Ovary (tissue), 9 donors: ENCODE results near the gene CAMTA1. TPM values are rescaled to one million over a fixed set of nuclear protein-coding genes. Genes with fewer than 3 reads are reported as not detected.

Experiments
- DNase-seq, 5 donors: peaks; one replicate each; pipeline ENCODE4 v3.0.0-alpha.2; 2019 to 2020
- H3K27ac ChIP-seq, 2 donors: fragments of 200-600 bp; one replicate each; pipeline versions ENCODE4 v1.5.1 to v1.8.0; 2019 to 2022
- H3K27me3 ChIP-seq: fragments of 200-600 bp; one replicate; pipeline ENCODE4 v1.8.0; 2022
- H3K36me3 ChIP-seq: fragments of 200-600 bp; sonication (generic); one replicate; pipeline ENCODE4 v1.5.1; 2019
- H3K4me1 ChIP-seq: one replicate; pipeline ENCODE4 v1.8.1; 2013; ENCODE audit warnings: mild to moderate bottlenecking, moderate library complexity; ENCODE audit not compliant: insufficient read depth
- H3K4me3 ChIP-seq: fragments of 200-600 bp; sonication (generic); one replicate; pipeline ENCODE4 v1.5.1; 2017
- H3K9me3 ChIP-seq, 2 donors: fragments of 200-600 bp in 1 of 2; sonication (generic) in 1 of 2; one replicate each; pipeline versions ENCODE4 v1.5.1 to v1.8.1; 2013 to 2019; ENCODE audit warnings: mild to moderate bottlenecking in 1 of 2, moderate library complexity in 1 of 2
- CTCF ChIP-seq, 3 donors: fragments of 450-650 bp in 2 of 3; fragments of 200-600 bp in 1 of 3; IDR thresholded peaks; one replicate each; pipeline versions ENCODE4 v1.5.1 to v1.8.0; 2016 to 2022; ENCODE audit warnings: antibody characterized with exemption in 3 of 3, mild to moderate bottlenecking in 1 of 3
- EP300 ChIP-seq: sonication (generic); formaldehyde crosslinking; IDR thresholded peaks from one replicate; pipeline ENCODE4 v1.6.1; 2017; ENCODE audit warnings: antibody characterized with exemption
- POLR2A ChIP-seq: fragments of 450-650 bp; IDR thresholded peaks from one replicate; pipeline ENCODE4 v1.6.1; 2017; ENCODE audit warnings: antibody characterized with exemption, mild to moderate bottlenecking, moderate library complexity
- WGBS, 3 donors: extraction: QIAGEN DNeasy Blood & Tissue Kit in 1 of 3; methylation state at CpG; one replicate each; pipeline versions ENCODE4 v1.1.5 to v1.1.7; 2013 to 2017; 5-methylcytosine and 5-hydroxymethylcytosine counted together
- intact Hi-C, 4 donors: fragments of 100-400 bp; cut with DNase I; formaldehyde crosslinking; loops; one replicate each; pipeline versions ENCODE4 v1.11.0 to v1.15.1; 2022 to 2023
- polyA plus RNA-seq, 2 donors: library from polyadenylated mRNA; stranded (reverse); fragments of 200-250 nt in 1 of 2; fragments of 350-450 nt in 1 of 2; fragmentation: Illumina TruSeq in 1 of 2; extraction: RNeasy Lipid Tissue Mini Kit (QIAGEN cat#74804) in 1 of 2; gene quantifications; one replicate each; pipeline ENCODE4 v1.2.3, GENCODE V29; 2013 to 2014
- total RNA-seq, 7 donors: library from RNA; depleted of rRNA in 2 of 7; stranded (reverse); fragments of >200 nt in 2 of 7; fragmentation: NEBNext Ultra II Directional in 3 of 7; extraction: Animal tissue kit (Norgen Biotek cat#: 25700) in 3 of 7; gene quantifications; one replicate each; pipeline versions ENCODE4 v1.1.0 to v1.2.4, GENCODE V29; 2016 to 2023
- donor health status: DM: no; HTN: no; CAD: no; lungs with moderate emphysema.
- donor health status: DM: no; HTN: no; CAD: no.
- donor health status: Bipolar disorder and iron deficiency.
- donor health status: DM: yes; HTN: yes; CAD: no.
- donor health status: DM: no; HTN: no; CAD: no.
- donor health status: DM: yes; HTN: yes; CAD: no.

CAMTA1 gene
- total and polyA plus RNA-seq, 9 donors: 51.1 to 150 (median 67.4) TPM

DNA sequence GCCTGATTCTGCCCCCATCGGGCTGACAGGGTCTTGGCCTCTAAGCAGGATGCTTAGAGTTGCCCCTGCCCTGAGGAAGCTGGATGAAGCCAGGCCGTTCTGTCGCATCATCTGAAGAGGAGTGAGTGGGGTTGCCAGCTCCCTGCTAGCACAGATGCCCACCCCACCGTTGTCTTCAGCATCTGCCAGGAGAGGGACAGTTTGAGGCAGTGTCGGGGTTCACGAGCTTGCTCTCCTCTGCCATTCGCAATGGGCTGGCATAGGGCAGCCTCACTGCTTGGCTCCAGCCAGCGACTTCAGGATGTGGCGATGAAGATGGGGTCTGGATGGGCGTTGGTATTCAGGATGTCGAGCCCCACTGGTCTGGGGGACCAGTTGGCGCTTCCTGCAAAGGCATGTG, 840.1 kb downstream of the CAMTA1 start:
- no peak for TF ChIP-seq CTCF (IDR thresholded peaks at IDR 0.05)
- TF ChIP-seq POLR2A: no peak
- TF ChIP-seq EP300: no peak
- Histone ChIP-seq H3K4me1 (no peaks in the 10 kb centered on the region), H3K36me3 (no peaks in the 10 kb centered on the region), H3K27ac (no peak overlapping the region), H3K4me3 (no peak overlapping the region), H3K9me3 (no peaks in the 10 kb centered on the region), H3K27me3 (no peaks in the 10 kb centered on the region)
- no peak for DNase-seq
- intact Hi-C loops: no loop called here
- WGBS, 3 donors: 84 to 85% (median 84%) methylated on average over 10 to 12 of the region's 12 CpGs

DNA sequence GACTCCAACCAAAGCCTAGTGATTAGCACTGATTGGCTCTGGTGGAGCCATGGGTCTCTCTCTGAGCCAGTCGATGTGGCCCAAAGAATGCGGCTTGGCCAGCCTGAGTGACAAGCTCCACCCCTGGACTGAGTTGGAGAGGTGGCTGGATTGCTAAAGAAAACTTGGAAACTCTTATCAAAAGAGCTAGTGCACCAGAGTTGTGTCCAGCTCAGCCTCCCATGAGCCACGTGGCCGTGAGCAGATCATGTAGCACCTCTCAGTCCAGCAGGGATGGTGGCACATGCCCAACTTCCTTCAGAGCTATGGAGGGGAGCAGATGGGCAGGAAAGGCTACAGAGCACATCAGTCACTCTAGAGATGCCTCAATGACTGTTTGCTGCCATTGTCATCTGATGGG, 843.0 kb downstream of the CAMTA1 start:
- intact Hi-C loops: no loop called here
- no peaks in the 10 kb centered on the region for H3K36me3 ChIP-seq
- H3K27me3 ChIP-seq: no peaks in the 10 kb centered on the region
- H3K9me3 ChIP-seq: no peaks in the 10 kb centered on the region
- WGBS, 3 donors: 53 to 77% (median 68%) methylated on average over 4 of the region's 4 CpGs
- H3K4me3 ChIP-seq: no peak overlapping the region
- no peak overlapping the region for H3K27ac ChIP-seq
- TF ChIP-seq POLR2A (no peak), CTCF (IDR thresholded peaks at IDR 0.05) (no peak), EP300 (no peak)
- DNase-seq: no peak
- H3K4me1 ChIP-seq: no peaks in the 10 kb centered on the region

- no peak for DNase-seq
- H3K36me3 ChIP-seq: no peaks in the 10 kb centered on the region
- H3K4me3 ChIP-seq: no peak overlapping the region
- intact Hi-C loops: no loop called here
- H3K9me3 ChIP-seq: no peaks in the 10 kb centered on the region
- H3K27ac ChIP-seq: no peak overlapping the region
- no peaks in the 10 kb centered on the region for H3K27me3 ChIP-seq
- 74 to 76% (median 75%) methylated on average over 8 of the region's 8 CpGs for WGBS, 3 donors
- TF ChIP-seq EP300 (no peak), POLR2A (no peak), CTCF (IDR thresholded peaks at IDR 0.05) (no peak)
- H3K4me1 ChIP-seq: no peaks in the 10 kb centered on the region
Measured at GRCh38 chr1:7629011-7629410, 843.8 kb downstream of the CAMTA1 start.

GRCh38 chr1:7629465-7630195, 844.4 kb downstream of the CAMTA1 start:
- 58 to 62% (median 59%) methylated on average over 22 of the region's 22 CpGs for WGBS, 3 donors
- TF ChIP-seq EP300 (no peak), CTCF (IDR thresholded peaks at IDR 0.05) (no peak), POLR2A (no peak)
- no peaks in the 10 kb centered on the region for H3K9me3 ChIP-seq
- no peaks in the 10 kb centered on the region for H3K4me1 ChIP-seq
- H3K36me3 ChIP-seq: no peaks in the 10 kb centered on the region
- DNase-seq: no peak
- no peaks in the 10 kb centered on the region for H3K27me3 ChIP-seq
- intact Hi-C loops: loop anchor here in 1 of 4 donors (10.0 kb wide), 1 partner anchor 175 kb away; no protein-coding TSS in a partner anchor
- no peak overlapping the region for H3K27ac ChIP-seq
- no peak overlapping the region for H3K4me3 ChIP-seq
